ENCODE results near the gene CMSS1. TPM values are rescaled to one million over a fixed set of nuclear protein-coding genes. Genes with fewer than 3 reads are reported as not detected.
"Not testable (repeated sequence)": the region's sequence is repeated elsewhere in the genome, so short reads cannot be mapped to it uniquely, and the experiment has no call there.

CMSS1 gene
- total RNA-seq, 2 donors from 2014 or later, result 18.5 to 27.6 TPM

DNA sequence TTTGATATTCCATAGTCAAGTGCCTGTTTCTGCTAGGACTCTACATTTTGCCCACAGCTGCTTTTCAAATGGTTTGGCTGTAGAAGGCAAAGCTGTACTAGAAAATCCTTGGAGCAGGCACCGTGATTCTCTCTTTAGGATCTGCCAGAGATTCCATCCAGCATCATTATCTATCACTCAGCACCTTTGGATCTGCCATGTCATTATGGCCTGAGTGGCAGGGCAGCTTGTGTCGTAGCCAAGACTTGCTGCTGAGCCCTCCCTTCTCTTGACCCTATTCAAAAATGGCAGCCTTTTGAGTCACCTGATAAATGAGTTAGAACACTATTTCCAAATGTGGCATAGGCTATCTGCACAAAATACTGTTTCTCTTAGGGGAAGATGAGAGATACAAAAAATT is 8.1 kb upstream of the CMSS1 start:
- DNase-seq (ENCODE audit: low spot score), result no peak
- intact Hi-C loops (cut with DNase I), result no loop called here

DNA sequence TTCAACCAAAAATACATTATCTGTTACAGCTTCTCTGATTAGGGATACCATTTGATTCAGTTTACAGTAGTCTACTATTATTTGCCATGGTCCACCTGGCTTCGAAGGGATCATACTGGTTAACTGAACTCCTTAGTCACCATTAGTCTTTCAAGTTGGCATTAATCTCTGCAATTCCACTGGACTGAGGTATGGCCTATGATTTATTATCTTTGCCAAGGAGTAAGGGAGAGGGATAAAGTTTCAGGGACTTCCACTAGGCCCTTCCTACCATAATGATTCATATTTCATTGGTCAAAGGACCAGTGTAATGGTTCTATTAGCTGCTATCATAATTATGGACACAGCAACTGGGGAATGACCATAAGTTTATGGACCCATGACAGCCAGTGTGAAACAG is 7.3 kb upstream of the CMSS1 start:
- intact Hi-C loops (cut with DNase I), result no loop called here
- DNase-seq (ENCODE audit: low spot score), result no peak

DNA sequence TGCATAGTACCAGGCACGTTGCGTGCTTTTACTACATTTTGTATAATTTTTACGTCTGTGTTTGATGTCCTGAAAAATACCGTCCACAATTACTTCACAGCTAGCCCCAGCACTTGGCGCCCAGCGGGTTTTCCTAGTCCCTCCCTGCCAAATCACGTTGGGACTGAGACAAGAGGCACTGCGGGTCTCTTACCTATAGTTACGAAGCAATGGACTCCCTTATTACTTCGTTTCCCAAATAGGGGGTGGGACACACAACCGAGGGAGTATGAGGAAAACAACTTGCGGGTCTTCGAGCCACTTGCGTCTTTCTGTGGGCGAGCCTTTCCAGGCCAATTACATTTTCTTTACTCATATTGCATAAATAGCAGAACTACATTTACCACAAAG is 620 bp upstream of the CMSS1 start:
- DNase-seq (ENCODE audit: low spot score), result no peak
- intact Hi-C loops (cut with DNase I), result no loop called here

DNA sequence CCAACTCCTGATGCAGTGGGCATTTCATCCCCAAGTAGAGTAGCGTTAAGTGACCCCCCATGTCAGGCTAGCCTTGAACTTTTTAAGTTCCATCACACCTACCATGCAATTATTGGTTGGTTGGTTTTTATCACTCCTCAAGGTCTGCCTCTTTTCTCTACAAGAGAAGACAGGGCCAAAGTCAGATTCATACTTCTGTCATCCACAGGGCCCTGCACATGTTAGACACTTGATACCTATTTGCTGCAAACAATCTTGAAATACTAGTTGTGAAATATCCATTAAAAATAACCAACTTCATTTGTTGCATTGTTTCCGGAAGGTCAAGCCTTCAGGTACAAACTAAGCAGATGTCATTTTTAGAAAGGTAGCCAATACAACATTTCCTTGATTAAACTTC is 1.2 kb downstream of the CMSS1 start:
- intact Hi-C loops (cut with DNase I), result no loop called here
- DNase-seq (ENCODE audit: low spot score), result no peak

DNA sequence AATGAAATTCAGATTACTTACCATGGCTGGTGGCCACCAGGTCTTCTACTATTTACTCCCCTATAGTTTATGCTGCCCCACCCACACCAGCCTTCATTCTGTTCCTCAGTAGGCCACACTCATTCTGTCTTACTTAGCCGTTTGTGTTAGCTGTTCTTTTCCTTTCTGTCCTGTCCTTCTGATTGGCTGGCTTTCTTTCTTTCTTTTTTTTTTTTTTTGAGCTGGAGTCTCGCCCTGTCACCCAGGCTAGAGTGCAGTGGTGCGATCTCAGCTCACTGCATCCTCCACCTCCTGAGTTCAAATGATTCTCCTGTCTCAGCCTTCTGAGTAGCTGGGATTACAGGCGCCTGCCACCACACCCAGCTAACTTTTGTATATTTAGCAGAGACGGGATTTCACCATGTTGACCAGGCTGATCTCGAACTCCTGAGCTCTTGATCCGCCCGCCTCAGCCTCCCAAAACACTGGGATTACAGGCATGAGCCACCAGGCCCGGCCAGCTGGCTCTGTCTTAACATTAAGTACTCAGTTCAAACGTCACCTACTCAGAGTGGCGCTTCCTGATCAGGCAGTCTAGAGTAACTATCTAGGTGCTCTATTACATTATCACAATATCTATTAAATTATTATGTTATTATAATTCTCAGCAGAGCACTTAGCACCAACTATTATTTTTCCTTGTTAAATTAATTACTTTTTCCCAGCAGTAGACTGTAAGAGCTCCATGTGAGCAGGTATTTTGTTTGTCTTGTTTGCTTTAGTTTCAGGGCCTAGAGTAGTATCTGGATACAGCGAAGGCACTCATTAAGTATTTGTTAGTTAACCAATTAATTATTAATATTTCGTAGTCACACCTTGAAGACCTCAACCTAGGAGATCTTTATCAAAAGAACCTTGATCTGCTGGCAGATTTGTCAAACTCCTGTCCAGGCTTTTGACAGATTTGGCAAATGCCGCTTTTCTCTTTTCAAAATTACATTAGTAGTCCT is 6.4 kb downstream of the CMSS1 start:
- DNase-seq (ENCODE audit: low spot score), result no peak
- intact Hi-C loops (cut with DNase I), result no loop called here

DNA sequence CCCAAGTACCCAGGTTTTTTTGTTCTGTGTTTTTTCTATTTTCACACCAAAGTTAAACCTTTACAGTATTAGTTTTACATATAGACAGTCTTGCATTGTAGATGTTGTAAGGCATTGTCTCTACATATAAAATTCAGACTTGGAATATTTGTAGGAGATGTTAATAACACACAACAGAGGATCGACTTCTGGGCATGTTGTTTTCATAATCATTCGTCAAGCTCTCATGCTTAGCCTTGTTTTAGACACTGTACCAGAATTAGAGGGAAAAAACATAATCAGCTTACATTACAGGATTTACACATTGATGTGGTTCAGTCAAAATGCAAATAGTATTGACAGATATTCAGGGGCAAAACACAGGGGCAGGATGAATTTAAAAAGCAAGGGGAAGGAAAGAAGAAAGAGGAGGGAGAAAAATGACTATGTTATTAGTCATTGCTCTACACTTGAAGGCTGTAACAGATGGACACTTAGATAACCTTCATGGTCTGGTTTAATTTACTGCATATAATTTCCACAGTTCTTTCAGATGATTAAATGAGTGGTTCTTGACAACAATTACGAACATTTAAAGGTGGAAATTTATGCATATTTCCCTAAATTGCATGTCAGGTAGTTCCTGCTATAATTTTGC is 7.5 kb downstream of the CMSS1 start:
- intact Hi-C loops (cut with DNase I), result no loop called here
- no peak for DNase-seq (ENCODE audit: low spot score)

DNA sequence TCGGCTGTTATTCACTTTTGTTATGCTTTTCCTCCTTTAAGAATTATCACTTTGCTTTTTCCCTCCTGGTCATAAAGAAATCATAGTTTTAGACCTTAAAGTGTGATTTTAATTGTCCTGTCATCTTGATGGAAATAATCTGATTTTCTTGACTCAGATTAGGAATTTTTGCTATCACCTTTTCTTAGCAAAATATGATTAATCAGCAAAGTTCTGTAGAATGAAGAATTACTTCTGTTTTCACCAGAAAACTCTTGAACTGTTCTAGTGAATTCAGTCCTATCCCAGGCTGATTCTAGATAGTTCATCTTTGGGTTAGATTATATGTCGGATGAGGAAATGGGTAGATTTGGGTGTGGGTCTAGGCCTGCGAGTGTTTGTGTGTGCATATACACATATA is 12.2 kb downstream of the CMSS1 start:
- intact Hi-C loops (cut with DNase I), result no loop called here
- DNase-seq (ENCODE audit: low spot score), result no peak

DNA sequence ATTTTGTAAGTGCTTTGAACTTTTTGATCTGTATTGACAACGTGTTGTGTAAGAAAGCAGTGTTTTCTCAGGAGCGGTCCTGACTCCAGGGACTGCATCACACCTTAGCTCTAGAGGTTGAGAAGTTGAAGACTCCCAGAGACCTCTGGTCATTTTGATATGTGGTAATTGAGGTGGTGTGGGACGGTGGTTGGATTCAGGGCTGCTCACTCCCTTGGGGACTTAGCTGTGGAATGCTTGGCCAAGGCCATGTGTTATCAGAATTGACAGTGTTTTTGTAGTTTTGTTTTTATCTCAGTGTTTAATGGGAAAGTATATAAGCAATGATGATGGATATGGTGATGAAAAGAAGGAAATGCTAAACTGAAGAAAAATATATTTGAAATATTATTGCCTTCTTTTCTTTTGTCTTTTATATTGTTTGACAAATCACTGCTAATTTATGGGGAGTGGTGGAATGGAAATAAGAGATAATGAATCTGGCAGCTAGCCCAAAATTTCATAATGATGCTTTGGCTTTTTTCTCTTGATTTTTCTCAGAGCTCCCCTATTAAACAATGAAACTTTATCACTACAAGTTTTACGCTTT is 16.0 kb downstream of the CMSS1 start:
- no peak for DNase-seq (ENCODE audit: low spot score)
- intact Hi-C loops (cut with DNase I), result no loop called here

DNA sequence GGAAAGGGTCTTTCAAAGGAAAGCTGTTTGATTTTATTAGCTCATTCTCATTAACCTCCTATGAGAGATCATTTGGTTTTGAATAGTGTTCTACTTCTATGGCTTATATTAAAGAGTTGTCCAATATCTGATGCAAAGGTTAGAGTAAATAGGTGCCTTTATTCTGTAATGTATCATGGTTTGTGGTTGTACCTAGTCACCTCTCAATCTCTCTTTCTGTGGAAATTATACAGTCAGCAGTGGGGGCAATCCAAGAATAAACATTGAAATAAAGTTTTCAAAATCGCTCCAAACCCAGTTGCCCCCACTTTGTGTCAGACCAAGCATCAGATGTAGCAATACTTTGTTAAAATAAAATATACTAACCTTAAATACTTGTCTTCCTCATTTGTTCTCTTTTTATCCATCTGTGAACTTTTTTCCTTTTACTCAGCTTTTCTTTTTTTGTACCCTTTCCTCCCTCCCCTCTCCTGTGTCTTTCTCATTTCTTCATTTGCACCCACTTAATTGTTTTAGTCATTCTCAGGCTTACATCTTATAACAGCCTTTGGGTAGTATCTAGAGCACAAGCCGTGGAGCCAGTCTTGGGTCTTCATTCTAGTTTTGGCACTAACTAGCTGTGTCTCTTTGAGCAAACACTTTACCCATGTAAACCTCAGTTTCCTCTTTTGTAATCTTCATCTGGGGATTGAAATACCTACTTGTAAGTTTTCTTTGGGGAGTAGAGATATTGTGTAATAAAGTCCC is 16.7 kb downstream of the CMSS1 start:
- intact Hi-C loops (cut with DNase I), result no loop called here
- no peak for DNase-seq (ENCODE audit: low spot score)

DNA sequence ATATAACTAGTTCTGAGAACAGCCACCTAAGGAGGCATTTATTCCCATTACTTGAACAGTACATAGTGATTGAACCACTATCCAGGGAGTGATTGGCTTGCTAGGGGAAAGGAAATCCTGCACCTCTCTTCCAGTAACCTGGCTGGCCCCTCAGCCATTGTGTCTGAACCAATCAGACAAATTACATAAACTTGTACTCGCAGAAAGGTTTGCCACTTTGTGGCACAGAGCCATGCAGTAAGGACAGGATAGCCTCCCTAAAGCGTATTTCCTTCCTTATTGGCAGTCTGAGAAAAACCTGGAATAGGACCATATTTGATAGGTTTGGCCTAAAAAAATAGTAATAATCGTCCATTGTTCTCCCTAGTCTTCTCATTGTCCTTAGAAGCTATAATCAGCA is 19.0 kb downstream of the CMSS1 start:
- intact Hi-C loops (cut with DNase I), result no loop called here
- peak; percentile 48 for DNase-seq (ENCODE audit: low spot score)

DNA sequence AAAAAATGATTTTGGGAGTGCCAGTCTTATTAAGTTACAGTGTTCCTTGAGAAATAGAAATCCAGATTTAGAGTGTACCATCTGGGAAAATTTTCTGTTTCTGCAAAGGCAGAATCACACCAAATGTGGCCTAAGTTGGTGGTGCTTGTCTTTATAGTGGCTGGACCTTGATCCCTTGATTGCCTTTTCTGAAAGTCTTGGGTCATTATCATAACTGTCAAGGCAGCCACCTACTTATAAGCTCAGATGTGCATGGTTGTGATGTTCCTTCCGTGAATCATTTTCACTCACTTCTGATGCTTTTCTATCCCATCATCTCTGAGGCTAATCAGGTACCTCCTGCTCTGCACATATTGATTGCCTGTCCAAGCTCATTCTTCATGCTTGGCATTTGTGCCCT is 20.1 kb downstream of the CMSS1 start:
- intact Hi-C loops (cut with DNase I), result no loop called here
- DNase-seq (ENCODE audit: low spot score), result no peak

DNA sequence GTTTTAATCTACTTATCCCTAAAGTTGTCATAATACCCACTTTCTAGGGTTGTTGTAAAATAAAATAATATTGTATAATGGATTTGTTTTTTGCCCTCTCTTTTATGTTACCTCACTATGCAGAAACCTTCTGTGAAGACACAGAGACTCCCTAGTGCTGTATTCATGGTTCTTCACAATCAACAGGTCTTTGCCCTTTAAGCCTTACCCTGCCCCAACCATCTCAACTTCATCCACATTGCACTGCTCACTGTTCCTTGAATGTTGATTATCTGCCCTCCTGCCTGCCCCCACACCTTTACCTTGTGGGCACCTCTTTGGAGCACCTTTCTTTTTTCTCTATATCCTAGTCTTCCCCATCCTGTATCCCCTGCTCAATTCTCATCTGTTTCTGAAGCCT is 21.1 kb downstream of the CMSS1 start:
- intact Hi-C loops (cut with DNase I), result no loop called here
- DNase-seq (ENCODE audit: low spot score), result no peak

DNA sequence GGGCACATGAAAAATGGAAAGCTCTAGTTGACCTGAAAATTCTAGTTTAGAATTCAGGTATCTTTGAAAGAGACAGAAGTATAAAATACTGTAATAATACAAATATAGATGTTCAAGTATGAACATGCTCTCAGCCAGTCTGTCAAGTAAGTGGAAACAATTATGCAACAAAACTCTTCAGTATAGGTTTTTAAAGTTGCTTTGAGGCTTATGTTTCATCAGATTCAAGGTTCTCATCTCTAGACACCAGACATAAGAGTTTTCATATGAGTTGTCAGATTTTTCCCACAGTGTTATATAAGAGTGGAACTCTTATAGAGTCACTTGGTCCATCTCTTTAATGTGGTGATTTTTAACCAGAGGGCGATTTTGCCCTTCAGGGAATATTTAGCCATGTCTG is 22.0 kb downstream of the CMSS1 start:
- intact Hi-C loops (cut with DNase I), result loop anchor here (5.0 to 10.0 kb wide), 3 partner anchors 415 to 1845 kb away; partner anchors contain the start of gene RPL24 (in 1 of the 2)
- no peak for DNase-seq (ENCODE audit: low spot score)

DNA sequence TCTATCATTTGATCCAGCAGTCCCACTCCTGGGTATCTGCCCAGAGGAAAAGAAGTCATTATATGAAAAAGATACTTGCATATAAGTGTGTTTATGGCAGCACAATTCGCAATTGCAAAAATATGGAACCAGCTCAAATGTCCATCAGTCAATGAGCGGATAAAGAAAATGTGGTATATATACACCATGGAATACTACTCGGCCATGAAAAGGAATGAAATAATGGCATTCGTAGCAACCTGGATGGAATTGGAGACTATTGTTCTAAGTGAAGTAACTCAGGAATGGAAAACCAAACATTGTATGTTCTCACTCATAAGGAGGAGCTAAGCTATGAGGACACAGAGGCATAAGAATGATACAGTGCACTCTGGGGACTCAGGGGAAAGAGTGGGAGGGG is 24.3 kb downstream of the CMSS1 start:
- intact Hi-C loops (cut with DNase I), result loop anchor here (5.0 to 10.0 kb wide), 3 partner anchors 413 to 1843 kb away; partner anchors contain the start of gene RPL24 (in 1 of the 2)
- not testable (repeated sequence) for DNase-seq (ENCODE audit: low spot score)

DNA sequence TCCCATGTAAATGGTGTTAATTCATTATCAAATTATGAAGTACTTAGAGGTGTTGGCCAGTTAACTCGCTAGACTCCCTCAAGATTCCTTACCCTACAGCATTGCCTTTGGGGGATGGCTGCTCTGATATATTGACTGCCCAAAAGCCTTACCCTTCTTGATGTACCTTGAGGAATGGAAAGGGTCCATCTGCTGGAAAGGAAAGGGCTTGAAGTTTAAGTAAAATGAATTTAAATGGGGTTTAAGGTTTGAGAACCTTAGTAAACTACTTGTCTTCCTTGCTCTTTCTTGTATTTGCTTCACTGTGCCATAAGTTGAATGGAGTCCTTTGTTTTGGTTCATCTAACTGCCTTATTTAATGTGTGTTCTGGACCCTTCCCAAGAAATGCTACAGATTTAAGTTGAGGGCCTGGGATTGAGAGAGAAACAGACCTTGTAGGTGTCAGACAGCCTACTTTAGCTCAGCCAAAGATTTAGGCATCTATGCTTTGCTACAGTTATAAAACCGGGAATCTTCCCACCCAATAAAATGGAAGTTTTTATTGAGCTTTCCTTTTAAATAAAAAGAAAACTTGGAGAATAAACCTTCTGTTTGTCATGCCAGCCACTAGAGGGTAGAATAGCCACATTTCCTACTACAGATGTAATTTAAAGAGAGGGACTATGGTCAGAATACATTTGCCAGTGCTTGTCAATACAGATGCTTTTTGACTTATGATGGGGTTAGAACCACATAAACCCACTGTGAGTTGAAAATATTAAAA is 25.3 kb downstream of the CMSS1 start:
- no peak for DNase-seq (ENCODE audit: low spot score)
- intact Hi-C loops (cut with DNase I), result loop anchor here (5.0 to 10.0 kb wide), 3 partner anchors 412 to 1842 kb away; partner anchors contain the start of gene RPL24 (in 1 of the 2)

DNA sequence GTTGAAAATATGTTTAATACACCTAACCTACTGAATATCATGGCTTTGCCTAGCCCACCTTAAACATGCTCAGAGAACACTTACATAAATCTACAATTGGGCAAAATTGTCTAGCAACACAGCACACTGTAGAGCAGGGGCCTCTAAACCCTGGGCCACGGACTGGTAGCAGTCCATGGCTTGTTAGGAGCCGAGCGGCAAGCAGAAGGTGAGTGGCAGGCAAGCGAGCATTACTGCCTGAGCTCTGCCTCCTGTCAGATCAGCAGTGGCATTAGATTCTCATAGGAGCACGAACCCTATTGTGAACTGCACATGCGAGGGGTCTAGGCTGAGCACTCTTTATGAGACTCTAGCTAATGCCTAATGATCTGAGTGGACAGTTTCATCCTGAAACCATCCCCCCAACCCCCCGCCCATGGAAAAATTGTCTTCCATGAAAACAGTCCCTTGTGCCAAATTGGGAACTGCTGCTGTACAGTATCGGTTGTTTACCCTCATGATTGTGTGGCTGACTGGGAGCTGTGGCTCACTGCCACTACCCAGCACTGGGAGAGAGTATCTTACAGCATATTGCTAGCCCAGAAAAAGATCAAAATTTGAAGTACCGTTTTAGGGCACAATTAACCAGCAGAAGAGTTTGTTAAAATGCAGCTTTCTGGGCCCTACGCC is 26.1 kb downstream of the CMSS1 start:
- intact Hi-C loops (cut with DNase I), result loop anchor here (5.0 to 10.0 kb wide), 3 partner anchors 411 to 1841 kb away; partner anchors contain the start of gene RPL24 (in 1 of the 2)
- no peak for DNase-seq (ENCODE audit: low spot score)

DNA sequence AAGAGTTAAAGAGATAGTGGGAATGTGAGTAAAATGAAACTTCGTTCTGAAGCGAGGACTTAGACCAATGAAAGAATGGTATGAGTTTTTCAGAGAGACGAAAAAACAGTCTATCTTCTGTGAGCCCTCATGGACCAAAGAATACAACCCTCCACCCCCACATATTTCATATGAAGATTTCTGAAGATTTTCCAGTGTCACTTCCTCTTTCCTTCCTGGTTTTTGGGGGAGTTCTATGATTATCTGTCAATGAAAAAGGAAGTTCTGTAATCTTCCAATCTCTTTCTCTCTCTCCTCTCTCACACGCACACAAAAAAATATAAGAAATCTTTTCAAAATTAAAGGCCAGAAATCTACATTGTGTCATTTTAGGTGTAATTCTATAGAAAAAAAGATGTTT is 27.7 kb downstream of the CMSS1 start:
- intact Hi-C loops (cut with DNase I), result loop anchor here in 1 of 2 donors (10.0 kb wide), 2 partner anchors 409 to 1839 kb away; partner anchors contain the start of gene RPL24
- no peak for DNase-seq (ENCODE audit: low spot score)

DNA sequence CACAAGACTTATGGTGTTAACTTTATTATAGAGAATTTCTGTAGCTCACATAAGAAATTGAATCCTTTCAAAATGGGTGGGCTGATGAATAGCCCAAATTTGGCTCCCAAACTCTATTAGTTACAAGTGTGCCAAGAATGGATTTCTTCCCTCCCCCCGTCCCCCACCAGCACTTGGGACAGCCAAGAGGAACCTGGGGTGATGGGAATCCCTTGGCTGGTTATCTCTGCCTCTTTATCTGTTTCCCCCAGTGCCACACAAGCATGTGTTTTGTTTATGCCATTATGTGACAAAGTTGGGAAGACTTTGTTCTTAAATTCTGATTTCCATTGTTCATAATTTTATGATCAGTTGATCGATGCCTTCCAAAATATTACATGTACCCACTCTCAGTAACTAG is 28.3 kb downstream of the CMSS1 start:
- DNase-seq (ENCODE audit: low spot score), result no peak
- intact Hi-C loops (cut with DNase I), result loop anchor here in 1 of 2 donors (10.0 kb wide), 2 partner anchors 409 to 1839 kb away; partner anchors contain the start of gene RPL24

All from posterior vena cava (tissue), 2 donors.